Ureter (tissue), 1 donor: ENCODE results near the gene PLXNA2. TPM values are rescaled to one million over a fixed set of nuclear protein-coding genes. Genes with fewer than 3 reads are reported as not detected.

Experiments
- DNase-seq: peaks from one replicate; pipeline ENCODE4 v3.0.0-alpha.2; 2020; ENCODE audit warnings: low spot score
- total RNA-seq: library from RNA; stranded (reverse); gene quantifications from one replicate; pipeline ENCODE4 v1.2.4, GENCODE V29; 2023
- donor health status: DM: yes; HTN: yes; CAD: no.

Gene PLXNA2
- total RNA-seq, 1 donor from 2014 or later = 51.7 TPM

DNA sequence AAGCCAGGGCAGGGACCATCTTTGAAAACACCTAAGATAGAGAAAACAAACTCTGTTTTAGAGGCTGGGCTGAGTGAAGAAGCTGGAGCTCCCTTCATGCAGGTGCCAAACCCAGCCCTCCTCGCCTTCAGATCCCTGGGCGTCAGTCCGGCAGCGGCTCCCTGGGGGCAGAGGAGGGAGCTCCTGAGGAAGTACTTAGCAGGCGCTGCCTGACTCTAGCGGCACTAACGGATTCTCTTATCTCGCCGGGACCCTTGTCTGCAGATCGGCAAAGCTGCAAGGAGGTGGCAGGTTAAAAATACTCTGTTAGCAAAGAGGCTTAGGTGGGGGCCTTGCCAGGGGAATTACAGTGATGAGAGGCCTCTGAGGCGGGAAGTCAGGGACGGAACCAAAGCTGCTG, 79.6 kb downstream of the PLXNA2 start:
- DNase-seq = no peak

DNA sequence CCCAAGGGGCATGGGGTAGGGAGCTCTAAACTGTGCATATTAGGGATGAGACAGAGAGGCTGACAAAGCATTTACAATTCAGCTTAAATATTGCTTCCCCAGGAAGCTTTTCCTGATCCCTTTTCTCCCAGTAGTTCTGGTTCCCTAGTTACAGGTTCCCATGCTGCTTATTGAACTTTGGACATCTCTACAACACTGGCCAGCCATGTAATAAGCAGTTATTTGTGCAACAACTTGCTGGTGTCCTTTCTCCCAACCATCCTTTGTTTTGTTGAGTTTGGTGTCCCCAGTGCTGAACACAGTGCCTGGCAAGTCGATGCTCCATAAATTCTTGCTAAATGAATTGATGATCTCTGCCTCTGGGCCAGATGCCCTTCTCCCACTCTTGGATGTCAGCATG, 80.6 kb downstream of the PLXNA2 start:
- DNase-seq = no peak

DNA sequence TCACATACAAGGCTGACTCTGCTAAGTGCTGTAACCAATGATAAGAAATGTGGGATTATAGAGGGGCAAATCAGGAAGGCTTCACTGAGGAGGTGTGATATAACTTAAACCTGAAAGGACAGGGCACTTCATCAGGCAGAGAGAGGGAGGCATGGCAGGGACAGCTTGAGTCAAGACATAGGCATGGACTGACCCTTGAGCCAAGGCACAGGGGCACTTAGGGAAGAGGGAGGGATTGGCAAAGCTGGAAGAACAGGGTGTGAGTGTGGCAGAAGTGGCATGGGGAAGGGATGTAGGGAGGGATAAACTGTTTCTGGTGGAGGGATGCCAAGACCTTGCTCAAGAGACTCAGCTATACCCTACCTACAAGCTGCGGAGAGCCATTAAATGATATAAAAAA, 81.3 kb downstream of the PLXNA2 start:
- no peak for DNase-seq

DNA sequence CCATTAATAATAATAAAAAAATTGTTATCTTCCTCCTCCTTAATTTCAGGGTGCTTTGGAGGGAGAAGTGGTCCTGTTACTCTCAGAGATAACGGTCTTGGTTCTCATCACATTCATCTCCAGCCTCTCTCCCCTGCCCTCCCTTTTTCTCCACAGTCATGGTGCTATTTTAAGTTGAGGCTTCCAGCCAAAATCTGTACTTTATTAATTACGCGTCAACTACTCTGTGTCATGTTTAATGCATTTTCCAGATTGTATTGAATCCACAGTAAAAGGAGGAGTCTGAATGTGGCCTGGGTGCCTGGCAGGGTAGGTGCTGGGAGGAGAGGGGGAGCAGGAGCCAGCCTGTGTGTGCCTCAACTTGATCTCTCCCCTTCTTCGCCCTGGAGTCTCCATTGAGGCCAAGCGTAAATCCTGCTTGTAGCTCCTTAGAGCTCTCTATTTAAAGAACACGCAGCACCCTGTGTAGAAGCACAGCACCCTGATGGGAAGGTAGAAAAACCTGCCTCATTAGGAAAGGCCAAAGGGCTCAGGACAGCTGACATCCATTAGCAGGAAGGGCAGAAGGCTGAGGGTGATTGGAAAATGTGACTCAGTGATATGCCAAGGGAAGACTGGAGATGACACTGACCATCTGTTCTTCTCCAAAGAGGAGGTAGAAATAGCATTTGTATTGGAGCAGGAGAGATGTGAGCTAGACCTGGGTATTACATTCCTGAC, 82.4 kb downstream of the PLXNA2 start:
- no peak for DNase-seq

DNA sequence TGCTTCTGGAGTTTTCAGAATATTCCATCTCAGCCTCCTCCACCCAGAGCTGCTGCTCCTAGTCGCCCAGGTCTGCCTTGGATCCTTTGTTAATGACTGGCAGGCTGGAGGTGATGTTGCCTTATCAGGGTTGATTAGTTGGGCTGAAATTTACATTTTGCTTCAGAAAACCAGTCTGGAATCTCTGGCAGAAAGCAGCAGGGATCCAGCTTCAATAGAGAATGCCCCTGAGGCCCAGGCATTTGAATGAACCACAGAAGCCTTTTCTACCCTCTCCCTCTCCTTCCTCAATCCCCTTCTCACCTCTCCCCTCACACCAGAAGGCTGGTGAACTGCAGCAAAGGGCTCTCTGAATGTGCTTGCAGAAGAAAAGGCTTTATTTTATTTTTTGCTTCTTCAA, 83.2 kb downstream of the PLXNA2 start:
- DNase-seq = no peak

DNA sequence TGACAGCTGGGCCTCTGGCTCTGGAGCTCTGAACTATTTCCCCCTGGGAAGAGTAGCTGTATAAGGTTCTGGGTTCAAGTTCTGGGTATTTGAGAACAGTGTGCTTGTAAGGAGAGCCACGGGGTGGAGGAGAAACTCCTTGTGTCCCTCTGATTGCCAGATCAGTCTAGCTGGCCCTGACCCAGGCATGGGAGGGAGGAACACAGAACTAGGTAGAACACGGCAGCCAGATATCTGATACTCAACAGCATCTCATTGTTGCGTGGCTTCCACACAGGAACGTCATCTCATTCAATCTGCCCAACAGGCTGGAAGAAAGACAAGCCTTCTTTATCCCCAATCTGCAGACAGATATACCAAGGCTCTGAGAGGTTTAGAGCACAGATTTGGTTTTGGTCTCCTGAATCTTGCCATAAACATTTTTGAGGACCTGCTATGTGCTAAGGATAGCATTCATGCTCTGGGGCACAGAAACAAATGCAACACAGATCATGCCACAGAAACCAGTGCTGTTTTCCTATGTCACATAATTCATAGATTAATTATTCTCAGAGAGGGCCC, 83.8 kb downstream of the PLXNA2 start:
- no peak for DNase-seq

DNA sequence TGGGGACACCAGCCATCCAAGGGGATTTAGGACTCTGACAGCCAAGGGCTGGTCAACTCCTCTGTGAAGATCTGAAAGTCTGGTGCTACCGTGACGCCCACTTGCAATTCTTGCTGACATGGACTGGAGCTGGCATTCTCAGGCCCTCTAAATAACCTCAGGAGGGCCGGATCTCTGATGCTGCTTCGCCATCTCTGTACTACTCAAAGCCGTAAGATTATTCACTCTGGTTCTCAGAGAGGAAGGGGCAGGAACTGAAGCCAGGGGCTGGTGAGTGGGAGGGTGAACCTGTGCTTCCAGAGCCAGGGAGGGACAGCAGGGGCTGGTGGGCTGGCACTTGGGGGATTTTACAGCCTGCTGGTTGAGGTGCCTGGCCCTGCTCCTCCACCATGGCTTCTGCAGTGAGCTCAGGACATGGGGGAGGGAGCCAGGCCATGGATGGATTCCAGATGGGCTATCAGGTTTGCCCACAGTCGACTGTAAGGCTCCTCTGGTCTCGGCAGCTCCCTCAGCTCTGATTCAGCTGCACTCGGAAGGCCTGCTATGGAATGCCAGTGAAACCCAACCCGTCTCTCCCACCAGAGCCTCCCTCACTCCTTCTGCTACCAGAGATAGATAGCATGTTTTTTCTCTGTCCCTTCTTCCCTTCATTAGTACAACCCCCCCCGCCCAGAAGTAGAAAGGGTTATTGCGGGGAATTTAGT, 84.5 kb downstream of the PLXNA2 start:
- no peak for DNase-seq

DNA sequence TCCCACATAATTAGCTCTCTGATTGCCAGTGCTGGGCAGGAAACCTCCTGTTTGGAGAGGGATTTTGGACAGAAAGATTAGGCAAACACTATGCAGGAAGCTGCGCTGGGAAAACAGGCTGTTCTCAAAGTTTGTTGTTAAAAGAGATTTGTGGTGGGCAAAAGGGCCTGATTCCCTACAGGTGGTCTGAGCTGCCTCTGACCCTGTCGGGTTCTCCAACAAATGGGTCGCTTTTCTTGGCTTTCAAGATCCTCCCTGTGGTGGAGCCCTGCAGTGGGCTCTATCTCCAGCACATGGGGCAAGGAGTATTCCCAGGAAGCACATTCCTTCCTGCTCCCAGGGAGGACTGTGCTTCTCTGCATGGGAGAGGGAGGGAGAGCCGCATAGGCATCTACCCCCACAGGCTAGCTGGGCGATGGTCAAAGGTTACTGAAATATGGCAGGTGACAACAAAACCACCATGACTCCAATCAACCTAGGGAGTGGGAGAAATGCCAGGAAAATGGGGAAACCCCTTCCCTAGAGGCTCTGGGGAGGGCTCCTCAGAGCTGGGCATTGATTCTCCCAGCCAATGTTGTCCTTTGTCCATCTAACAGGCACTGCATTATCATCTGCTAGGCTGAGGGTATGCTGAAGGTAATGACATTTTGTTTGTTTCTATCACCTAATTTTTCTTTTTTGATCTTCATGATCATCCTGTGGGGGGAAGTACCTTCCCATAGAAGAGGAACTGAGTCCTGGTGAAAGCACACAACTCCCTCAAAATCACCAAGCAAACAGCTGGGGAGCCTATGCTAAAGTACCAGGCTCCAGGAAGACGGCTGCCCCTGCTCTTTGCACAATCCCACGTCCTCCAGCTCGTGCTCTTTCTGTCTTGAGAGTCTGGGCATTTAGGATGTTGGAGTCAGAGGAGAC, 85.3 kb downstream of the PLXNA2 start:
- no peak for DNase-seq

DNA sequence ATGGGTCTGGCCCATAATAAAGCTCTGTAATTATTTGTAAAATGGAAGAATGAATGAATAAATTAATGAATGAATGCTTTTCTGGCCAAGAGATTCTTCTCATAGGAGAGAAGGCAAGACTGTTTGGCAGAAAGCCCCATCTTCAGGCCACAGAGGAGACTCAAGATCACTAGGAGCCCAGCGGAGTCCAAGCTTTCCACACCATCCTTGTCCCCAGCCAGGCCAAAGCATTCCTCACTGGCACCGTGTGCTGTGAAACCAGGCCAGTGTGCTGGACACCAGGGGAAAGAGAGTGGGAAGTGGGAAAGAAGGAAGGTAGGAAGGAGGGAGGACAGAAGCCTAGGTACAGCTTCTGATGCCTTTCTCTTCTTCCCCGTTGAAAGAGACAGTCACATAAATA, 86.4 kb downstream of the PLXNA2 start:
- no peak for DNase-seq

DNA sequence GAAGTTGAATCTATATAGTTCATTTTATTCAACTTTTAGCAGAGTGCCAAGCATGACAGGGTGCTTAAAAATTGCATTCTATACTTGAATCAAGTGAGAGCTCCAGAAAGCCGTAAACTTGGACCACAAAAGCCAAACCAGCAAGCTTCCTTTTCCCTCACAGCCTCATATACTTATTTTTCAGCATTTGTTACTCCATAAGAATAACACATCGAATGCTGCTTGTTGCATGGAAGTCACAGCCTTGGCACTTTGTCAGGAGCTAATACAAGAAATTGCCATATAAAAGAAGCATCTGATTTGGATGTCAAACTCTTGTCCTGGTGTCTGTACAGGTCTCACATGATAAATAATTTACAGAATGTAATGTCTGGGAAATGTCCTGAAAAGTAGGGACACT, 87.4 kb downstream of the PLXNA2 start:
- DNase-seq = no peak

DNA sequence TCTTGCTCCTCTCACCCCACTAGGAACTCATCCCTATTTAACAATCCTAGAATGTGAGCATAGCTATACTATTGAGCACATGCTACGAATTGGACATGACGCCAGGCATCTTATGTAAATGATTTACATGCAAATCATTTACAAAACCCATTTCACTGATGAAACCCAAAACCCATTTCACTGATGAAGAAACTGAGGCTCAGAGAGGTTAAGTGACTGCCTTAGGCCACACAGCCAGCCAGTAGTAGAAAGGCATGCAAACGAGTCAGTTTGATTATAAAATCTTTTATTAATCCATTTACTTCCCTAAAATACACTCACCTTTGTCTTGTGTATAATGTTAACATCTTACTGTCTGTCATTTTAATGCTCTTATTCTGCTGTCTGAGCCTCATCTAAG, 87.9 kb downstream of the PLXNA2 start:
- DNase-seq = no peak

DNA sequence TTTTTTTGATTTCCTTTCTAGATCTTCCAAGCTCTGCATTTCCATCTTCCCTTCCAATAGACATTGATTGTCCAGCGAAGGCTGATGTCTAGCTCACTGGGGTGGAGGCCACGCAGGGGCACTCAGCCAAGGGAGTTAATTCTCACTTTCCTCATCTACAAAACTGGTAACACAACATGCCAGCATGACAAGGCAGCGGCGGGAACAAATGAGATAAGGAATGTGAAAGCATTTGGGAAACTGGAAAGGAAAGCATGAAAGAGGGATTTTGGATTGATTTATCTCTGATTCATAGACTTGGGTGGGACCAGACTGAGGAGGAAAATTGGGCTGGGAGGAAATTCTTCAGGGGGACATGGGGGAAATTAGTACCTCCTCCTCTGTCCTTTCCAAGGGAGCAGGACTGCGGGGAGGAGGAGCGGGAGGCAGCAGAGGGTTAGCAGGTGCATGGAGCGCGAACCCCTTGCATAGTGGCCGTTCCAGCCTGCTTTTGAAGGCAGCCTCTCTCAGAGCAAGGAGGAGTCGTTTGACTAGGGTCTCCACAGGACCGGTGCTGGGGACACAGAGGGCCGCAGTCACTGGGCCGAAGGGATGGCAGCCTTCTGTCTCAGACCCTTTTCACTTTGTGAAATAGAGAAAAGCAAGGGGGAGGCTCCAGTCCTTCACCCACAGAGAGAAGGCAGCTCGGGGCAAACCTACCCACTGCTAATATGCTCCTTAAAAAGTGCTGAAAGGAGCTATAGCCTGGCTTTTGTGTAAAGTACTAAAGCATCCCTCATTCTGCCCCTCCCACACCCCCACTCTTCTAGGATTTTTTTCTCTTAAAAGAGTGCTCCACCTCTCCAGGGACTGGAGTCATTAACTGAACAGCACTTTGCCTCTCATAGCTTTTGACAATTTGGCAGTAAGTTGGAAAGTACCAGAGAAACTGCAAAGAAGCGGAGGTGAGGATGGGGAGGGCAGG, 89.2 kb downstream of the PLXNA2 start:
- DNase-seq = no peak

DNA sequence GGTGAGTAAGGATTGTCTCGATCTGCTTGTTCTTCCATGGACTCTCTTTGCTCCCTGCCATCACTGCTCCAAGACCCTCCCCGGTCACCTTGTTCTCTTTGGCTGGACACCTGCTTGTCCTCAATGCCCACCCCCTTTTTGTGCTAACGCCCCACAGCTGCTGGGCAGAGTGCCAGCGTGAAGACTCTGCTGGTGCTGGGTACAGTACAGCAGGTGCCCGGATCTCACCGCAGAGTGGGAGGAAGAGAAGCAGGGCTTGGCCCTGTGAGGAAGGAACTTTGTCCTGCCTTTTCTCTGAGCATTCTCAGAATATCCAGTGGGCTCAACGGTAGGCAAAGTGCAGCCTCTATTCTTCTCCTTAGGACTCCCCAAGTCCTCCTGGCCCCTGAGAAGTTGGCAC, 90.1 kb downstream of the PLXNA2 start:
- no peak for DNase-seq

DNA sequence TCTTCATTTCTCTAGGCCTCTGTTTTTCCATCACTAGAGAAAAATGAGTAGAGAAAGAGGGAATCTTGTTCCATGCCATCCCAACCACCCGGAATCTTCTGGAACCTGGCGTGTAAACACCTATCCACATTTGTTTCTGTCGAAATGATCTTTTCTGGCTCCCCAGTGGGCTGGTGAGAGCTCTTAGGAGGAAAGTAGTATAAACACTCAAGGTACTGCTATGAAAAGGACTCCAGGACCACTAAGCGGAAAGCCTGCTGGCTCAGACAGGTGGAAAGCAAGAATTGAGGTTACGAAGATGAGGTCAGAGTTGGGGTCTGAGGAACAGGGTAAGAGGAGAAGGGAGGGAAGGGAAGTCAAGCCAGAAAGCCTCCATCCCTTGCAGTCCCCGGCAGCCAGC, 90.8 kb downstream of the PLXNA2 start:
- no peak for DNase-seq

DNA sequence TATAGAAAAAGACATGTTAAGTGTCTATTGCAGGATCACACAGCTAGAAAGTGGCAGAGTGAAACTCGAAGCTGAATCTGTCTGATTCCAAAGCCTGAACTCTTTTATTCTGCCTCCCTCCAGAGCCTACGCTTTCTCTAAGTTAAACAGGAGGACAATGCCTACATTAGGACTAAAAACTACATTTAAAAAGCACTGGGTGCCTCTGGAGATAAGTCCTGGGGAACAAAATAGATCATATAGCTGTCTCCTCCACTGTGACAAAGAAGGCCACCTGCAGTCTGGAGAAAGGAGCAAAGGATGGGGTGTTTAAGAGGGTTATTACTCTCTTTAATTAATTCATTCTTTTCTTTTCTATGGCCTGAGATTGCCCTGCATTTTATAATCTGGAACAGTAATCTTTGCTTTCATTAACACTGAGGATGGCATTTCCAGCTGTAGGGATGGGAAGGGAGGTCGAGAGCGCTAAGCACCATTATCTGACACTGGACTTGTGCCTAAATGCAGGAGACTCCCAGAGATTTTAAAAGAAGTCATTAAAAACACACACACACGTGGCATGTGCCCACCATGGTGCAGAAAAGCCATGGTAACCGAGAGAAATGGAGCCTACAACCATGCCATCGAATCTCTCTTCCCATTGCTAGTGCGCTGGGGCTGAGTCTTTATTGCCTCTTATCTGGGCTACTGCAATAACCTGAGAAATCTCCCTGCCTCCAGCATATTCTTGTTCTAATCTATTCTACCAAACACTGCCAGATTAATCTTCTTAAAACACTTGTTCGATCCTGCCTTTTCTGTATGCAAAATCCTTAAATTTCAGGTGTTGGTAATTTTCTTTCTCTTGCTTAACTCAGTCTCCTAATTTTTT, 92.2 kb downstream of the PLXNA2 start:
- no peak for DNase-seq

DNA sequence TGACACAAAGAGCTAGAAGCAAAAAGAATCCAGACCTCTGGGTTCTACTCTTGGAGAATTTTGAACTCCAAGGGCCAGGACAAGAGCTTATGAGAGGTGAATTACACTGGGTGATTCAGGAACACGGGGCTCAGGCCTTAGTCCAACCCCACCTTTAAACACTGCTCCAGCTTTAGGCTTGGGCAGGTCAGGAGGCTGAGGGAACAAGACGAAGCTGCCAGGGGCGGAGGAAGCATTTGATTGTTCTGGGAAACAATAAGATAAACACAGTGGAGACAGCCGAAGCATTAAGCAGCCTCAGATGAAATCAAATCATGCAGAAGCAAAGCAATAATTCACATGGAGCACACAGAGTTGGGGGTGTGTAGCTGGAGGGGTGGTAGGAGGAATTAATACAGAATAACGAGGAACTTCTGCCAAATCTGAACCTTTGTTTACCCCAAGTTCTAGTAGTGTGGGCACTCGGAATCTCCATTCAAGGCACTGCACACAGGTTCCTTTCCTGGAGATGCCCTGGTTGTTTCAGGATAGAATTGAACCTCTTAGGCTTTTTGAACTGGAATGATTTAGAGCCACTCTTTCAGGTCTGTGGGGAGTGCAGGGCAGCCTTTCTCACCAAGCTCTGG, 93.2 kb downstream of the PLXNA2 start:
- DNase-seq = no peak

DNA sequence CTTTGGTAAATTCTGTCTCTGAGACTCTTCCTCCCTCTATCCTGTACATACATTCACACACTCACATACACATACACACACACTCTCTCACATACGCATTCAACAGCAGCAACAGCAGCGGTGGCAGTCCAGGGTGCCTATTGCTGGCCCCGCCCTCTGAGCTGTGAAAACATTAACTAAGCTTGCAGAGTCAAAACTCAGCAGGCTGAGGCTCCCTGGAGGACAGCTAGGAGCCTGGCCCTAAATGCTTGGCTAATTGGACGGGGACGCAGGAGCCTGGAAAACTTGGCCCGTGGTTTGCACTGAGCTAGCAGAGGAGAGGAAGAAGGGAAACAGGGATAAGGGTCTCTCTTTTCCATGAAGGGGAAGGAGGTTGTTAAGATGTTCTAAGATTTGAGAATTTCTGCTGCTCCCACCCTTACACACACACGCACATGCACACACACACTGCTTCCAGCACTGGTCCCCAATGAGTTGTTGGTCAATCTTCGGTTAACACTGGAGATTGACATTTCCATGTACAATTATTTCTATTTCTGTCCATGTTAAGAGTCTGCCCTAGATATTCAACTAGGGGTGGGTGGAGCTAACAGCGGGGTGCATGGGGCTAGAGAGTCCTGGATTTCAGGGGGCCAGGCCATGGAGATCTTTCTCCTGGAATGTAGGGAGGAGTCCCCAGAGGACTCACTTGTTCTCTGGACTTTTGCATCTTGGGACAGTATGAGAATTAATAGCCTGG, 94.2 kb downstream of the PLXNA2 start:
- DNase-seq = no peak

DNA sequence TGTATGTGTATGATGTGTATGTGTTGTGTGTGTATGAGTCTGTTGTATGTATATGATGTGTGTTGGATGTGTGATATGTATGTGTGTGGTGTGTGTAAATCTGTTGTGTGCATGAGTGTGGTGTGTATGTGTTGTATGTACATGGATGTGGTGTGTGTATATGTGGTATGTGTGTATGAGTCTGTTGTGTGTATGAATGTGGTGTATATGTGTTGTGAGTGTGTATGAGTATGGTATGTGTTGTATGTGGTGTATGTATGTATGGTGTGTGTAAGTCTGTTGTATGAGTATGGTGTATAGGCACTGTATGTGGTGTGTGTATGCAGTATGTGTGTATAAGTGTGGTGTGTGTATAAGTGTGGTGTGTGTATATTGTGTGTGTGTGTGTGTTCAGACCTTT, 95.0 kb downstream of the PLXNA2 start:
- DNase-seq = no peak

DNA sequence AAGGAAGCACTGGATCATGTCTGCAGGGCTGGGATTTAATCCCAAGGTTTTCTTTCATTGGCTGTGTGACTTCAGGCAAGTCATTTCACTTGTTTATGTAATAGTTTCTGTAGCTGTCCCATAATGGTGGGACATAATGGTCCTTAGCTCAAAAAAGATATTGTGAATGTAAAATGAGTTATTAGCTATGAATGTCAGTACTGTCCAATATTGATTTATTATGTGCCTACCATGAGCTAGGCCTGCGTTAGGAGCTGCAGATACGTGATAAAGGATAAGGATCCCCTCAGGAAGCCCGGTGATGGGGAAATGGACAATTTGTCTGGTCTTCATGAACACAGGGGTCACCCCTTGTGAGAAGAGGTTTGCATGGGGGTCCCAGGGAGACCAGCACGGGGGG, 95.8 kb downstream of the PLXNA2 start:
- DNase-seq = no peak
